DND-41 (cell line): ENCODE results near the gene ANKRD11.

Source experiments
- ATAC-seq: fragments of 200-7000 bp; cut with Tn5 transposase; 3 replicates; pipeline ENCODE4 v1.9.1; 2021; ENCODE audit warnings: low read depth; ENCODE audit not compliant: insufficient read depth
- DNase-seq: peaks from one replicate; pipeline ENCODE4 v3.0.0-alpha.2; 2020
- H2AFZ ChIP-seq: 2 replicates; pipeline ENCODE4 v1.6.0; 2012; ENCODE audit warnings: low read depth, low read length
- H3K27ac ChIP-seq: 2 replicates; pipeline ENCODE4 v1.5.1; 2012; ENCODE audit warnings: low read length, inconsistent platforms
- H3K27me3 ChIP-seq: fragments of 200-600 bp; sonication (generic); 2 replicates; pipeline ENCODE4 v1.6.0; 2012; ENCODE audit warnings: low read length, mild to moderate bottlenecking, inconsistent platforms; ENCODE audit not compliant: insufficient read depth, poor library complexity
- H3K36me3 ChIP-seq: 2 replicates; pipeline ENCODE4 v1.5.1; 2012; ENCODE audit warnings: low read length, inconsistent platforms; ENCODE audit not compliant: insufficient read depth
- H3K4me1 ChIP-seq: 2 replicates; pipeline ENCODE4 v1.5.1; 2012; ENCODE audit warnings: mild to moderate bottlenecking, low read length; ENCODE audit not compliant: insufficient read depth
- H3K4me2 ChIP-seq: 2 replicates; pipeline ENCODE4 v1.6.0; 2012; ENCODE audit warnings: mild to moderate bottlenecking, moderate library complexity, low read length, inconsistent platforms; ENCODE audit not compliant: insufficient read depth
- H3K4me3 ChIP-seq, 2 experiments: fragments of 200-600 bp in 1 of 2; shearing (Covaris generic) in 1 of 2; 2 replicates each; pipeline ENCODE4 v1.5.1; 2012 to 2016; ENCODE audit warnings: inconsistent platforms in 2 of 2, low read length in 2 of 2, mild to moderate bottlenecking in 2 of 2, low read depth in 1 of 2, moderate library complexity in 1 of 2
- H3K79me2 ChIP-seq: 2 replicates; pipeline ENCODE4 v1.6.0; 2012; ENCODE audit warnings: low read length, inconsistent platforms; ENCODE audit not compliant: insufficient read depth
- H3K9ac ChIP-seq: 2 replicates; pipeline ENCODE4 v1.6.0; 2012; ENCODE audit warnings: low read depth, mild to moderate bottlenecking, inconsistent platforms, low read length, moderate library complexity
- H3K9me3 ChIP-seq: 2 replicates; pipeline ENCODE4 v1.5.1; 2012; ENCODE audit warnings: low read length, moderate library complexity, mild to moderate bottlenecking, inconsistent platforms; ENCODE audit not compliant: insufficient read depth, severe bottlenecking
- H4K20me1 ChIP-seq: 2 replicates; pipeline ENCODE4 v1.6.0; 2012; ENCODE audit warnings: low read length; ENCODE audit not compliant: insufficient read depth
- CTCF ChIP-seq: IDR thresholded peaks from 2 replicates; pipeline ENCODE4 v1.5.1; 2012; ENCODE audit warnings: borderline replicate concordance, low read length, moderate library complexity, mild to moderate bottlenecking; ENCODE audit not compliant: poor library complexity, severe bottlenecking; ENCODE audit errors: extremely low read depth
- EZH2 ChIP-seq: IDR thresholded peaks from 3 replicates; pipeline ENCODE4 v1.6.1; 2012; ENCODE audit warnings: borderline replicate concordance, low read depth, mild to moderate bottlenecking, moderate library complexity, low read length, inconsistent platforms; ENCODE audit not compliant: severe bottlenecking

ANKRD11 gene

GRCh38 chr16:89413811-89414585 is 76.4 kb downstream of the ANKRD11 start:
- Histone ChIP-seq H3K27me3 (no peaks in the 10 kb centered on the region), H4K20me1 (peaks cover 94% of the 10 kb centered on the region), H3K4me3 (no peak overlapping the region), H3K79me2 (peaks cover 99% of the 10 kb centered on the region), H3K4me2 (no peak overlapping the region), H3K27ac (no peak overlapping the region), H2AFZ (no peak overlapping the region), H3K36me3 (peaks cover 57% of the 10 kb centered on the region), H3K9ac (no peak overlapping the region), H3K4me1 (peaks cover 6% of the 10 kb centered on the region; the same call in 1 of the 2 replicates), H3K9me3 (no peaks in the 10 kb centered on the region)
- TF ChIP-seq CTCF (no peak), EZH2 (no peak)
- ATAC-seq (no peak), DNase-seq (no peak)

GRCh38 chr16:89412811-89413210 is 77.5 kb downstream of the ANKRD11 start:
- H3K9me3 ChIP-seq = no peaks in the 10 kb centered on the region
- H3K4me3 ChIP-seq = no peak overlapping the region
- peaks cover 94% of the 10 kb centered on the region for H4K20me1 ChIP-seq
- ATAC-seq = no peak
- H3K27ac ChIP-seq = no peak overlapping the region
- DNase-seq = no peak
- H3K79me2 ChIP-seq = peaks cover 99% of the 10 kb centered on the region
- peaks cover 54% of the 10 kb centered on the region for H3K36me3 ChIP-seq
- TF ChIP-seq CTCF (no peak), EZH2 (no peak)
- no peak overlapping the region for H3K4me2 ChIP-seq
- no peak overlapping the region for H3K9ac ChIP-seq
- H2AFZ ChIP-seq = no peak overlapping the region
- H3K4me1 ChIP-seq = peaks cover 6% of the 10 kb centered on the region; the same call in 1 of the 2 replicates
- H3K27me3 ChIP-seq = no peaks in the 10 kb centered on the region

DNA sequence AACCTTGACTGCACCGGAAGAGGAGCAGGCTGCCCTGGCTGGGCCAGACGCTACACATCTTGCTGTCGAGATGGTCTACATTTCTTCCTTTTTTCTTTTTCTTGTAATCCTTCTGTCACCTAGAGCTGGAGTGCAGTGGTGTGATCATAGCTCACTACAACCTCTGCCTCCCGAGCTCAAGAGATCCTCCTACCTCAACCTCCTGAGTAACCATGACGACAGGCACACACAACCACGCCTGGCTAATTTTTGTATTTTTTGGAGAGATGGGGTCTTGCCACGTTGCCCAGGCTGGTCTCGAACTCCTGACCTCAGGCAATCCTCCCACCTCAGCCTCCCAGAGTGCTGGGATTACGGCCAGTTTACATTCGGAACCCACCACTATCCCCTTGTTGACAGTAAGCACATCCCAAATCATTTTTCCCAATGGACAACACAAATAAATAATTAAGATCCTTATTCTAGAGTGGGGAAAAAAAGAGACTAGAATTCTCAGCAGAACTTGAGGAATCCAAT is 79.0 kb downstream of the ANKRD11 start:
- DNase-seq (no peak), ATAC-seq (no peak)
- Histone ChIP-seq H3K4me2 (no peak overlapping the region), H3K9ac (no peak overlapping the region), H3K79me2 (peaks cover 99% of the 10 kb centered on the region), H4K20me1 (peaks cover 94% of the 10 kb centered on the region), H3K36me3 (peaks cover 47% of the 10 kb centered on the region), H3K4me3 (no peak overlapping the region), H2AFZ (no peak overlapping the region), H3K9me3 (no peaks in the 10 kb centered on the region), H3K4me1 (peaks cover 10% of the 10 kb centered on the region; the same call in 1 of the 2 replicates), H3K27me3 (no peaks in the 10 kb centered on the region), H3K27ac (no peak overlapping the region)
- TF ChIP-seq EZH2 = no peak
- TF ChIP-seq CTCF = no peak
